Measurements from ENCODE around the gene NUDT21.

The NUDT21 gene

DNA sequence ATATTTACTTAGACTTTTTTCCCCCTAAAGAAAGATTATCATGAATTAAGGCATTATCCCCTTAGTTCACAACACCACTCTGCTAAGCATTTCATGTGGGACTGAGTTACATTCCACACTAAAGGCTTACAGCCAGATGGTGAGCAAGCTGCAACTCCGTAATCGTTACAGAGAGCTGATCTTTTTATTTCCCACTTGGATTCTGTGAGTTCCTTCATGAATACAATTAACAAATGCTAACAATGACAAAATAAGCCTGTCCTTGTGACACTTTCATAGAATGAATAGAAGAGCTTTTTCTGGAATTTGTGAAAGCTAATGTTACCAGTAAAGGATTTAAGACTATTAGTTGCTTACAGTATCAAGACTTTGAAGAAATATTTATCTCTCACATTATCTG, 9.0 kb upstream of the NUDT21 start:
- no peak for FAIRE-seq

DNA sequence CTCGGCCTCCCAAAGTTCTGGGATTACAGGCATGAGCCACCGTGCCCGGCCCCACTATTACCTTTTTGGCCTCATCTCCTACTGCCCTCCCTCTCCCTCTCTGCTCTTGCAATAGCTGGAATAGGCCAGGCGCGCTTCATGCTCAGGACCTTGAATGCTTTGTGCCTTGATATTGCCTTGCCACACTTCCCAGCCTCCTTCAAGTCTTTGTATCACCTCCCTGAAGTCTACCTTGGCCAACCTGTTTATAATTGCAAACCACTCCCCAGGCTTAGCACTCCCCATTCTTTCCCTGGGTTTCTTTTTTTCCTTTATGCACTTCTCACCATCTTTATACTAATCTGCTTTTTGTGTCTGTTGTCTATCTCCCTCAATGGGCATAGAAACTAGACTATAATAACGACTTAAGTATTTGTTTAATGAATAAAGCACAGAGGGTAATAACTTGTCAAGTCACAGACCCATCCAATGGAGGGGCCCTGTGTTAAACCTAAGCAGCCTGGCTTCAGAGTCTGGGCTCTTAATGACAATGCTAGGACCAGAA, 6.9 kb upstream of the NUDT21 start:
- FAIRE-seq, result no peak

DNA sequence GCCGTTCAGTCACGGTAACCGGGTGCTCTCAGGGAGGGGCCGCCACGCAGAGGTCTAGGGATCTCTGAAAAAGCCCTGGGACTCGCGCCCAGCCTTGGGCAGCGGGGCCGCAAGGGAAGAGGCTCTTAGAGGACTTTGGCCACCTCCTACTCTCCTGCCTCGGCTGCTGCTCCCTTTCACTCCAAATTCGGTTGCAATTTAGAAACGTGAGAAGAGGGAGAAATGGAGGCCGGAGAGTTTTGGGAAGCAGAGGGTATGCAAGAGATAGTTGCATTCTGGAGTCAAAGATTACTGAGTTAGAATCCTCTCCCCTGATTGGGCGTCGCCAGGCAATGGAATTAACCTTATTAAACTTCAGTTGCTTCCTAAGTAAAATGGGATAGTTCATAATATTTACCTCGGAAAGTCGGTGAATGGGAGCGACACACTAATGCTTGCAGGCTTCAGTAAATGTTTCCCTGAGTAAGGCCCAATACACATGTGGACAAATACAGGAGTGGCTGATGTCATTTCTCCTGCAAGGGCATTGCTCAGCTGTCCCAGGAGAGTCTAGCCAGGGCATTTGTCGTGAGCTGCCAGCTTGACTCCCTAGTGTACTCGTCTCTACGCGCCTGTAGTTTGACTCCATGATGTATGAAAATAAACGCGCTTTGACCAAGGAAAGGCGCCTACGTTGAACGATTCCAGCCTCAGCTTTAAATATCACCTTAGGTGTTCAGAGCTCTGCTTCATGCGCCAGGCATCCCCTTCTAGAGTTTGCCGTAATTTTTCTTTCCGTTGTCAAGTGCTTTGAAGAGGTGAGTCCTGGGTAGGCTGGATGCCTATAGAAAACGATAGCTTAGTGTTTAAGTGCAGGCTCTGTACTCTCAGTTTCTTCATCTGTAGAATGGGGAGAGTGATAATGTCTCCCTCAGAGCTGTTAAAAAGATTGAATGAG, 889 bp upstream of the NUDT21 start:
- FAIRE-seq, result no peak

DNA sequence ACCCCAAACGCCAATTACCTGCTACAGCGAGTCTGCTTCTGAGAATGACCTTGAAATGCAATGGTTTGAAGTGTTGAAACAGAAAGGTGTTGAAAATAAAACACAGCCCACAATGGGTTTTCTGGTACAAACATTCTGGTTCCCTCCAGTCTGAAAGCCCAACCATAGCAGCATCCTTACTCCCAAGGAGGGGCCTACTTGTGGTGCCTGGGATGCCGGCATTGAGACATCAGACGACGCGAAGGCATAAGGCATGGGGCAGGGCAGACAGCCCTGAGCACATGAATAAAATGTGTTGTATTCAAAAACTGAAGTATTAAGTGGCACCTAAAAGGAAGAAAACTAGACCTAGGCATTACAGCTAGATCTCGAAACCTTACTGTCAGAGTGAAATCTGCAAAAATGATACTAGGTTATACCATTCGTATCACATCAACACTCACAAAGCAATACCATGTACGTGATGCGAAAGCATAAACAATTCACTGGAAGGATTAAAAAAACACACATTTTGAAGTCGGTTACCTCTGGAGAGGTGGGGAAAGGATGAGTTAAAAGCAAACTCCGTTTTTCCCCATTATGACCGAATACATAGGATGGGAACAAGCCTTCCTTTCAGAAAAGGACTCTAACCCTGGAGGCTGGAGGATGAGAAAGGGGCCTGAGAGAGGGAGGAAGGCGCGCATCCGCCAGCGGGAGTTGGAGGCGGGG, 702 bp downstream of the NUDT21 start:
- no peak for FAIRE-seq

DNA sequence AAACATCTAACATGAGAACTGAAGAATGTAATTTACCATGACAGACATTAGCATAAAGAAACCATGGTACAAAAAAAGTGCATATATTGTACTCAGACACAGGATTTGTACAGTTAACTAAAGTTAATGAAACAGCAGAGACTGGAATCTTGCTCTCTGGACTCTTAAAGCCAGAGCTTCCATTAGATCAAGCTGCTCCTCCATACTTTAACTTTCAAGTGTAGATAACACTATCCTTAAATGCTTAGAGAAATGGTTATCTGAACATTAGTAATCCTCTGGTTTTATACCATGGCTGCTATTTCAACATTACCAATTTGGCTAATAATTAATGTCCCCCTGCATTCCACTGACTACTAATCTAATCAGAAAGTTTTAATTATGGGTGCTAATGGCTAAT, 3.1 kb downstream of the NUDT21 start:
- no peak for FAIRE-seq

DNA sequence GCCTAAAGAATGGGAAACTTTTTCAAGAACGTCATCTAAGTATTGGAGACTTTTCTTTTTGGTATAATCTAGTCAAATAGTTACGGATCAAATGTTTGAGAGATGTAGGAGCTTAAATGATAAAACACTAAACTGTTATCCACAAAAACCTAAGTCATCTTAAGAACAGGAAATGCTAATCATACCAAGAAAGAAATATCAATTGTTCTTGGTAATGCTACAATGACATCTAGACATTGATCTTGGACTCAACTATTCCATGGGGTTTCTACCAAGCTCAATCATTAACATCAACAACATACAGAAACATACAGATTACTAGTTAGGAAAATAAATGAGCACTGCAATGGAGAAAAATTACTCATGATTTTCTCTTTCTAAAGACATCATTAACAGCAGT, 3.8 kb downstream of the NUDT21 start:
- no peak for FAIRE-seq

DNA sequence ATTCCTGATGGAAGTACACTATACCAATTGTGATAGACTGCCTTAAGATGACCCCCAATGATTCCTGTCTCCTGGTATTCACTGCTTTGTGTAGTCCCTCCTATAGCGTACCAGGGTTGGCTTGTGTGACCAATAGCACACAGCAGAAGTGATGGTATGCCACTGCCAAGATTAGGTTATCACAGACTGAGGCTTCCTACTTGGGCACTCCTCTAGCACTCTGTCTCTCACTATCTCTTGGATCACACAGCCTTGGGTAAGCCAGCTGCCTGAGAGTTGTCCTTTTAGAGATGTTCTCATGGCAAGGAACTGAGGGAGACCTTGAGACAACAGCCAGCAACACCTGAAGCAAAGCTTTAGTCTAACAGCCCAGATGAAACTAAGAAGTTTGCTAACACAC, 13.1 kb downstream of the NUDT21 start:
- no peak for FAIRE-seq

DNA sequence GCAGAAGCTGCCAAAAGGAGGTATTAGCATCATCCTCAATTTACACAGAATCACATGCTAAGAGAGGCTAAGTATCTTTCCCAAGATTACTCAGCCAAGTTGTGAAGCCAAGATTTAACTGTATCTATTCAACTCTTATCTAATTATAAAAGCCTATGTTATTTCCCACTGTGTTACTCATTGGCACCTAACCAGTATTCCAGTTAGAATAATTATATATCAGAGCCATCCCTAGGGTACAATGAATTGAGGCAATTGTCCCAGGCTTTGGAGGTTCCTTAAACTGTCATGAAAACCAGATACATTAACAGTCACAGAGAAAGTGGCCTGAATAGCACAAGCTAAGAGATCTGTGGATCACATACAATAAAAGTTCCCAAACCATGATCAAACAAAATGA, 14.9 kb downstream of the NUDT21 start:
- no peak for FAIRE-seq

DNA sequence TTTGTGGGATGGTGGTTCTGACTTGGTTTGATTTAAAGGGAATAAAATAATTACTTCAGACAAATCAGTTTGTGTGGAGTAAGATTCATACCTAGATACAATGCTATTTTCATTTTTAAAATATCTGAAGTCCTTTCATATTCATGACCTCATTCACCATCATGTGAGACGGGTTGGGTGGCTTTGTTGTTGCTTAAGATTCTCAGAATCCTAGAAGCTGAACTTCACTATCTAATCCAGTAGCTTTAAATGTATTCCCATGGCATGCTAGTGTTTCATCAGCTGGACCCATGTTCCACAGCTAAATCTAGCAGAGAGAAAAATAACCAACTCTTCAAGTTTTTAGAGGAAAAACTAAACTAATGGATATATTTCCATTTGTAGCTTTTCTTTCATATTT, 23.0 kb downstream of the NUDT21 start:
- FAIRE-seq, result no peak

DNA sequence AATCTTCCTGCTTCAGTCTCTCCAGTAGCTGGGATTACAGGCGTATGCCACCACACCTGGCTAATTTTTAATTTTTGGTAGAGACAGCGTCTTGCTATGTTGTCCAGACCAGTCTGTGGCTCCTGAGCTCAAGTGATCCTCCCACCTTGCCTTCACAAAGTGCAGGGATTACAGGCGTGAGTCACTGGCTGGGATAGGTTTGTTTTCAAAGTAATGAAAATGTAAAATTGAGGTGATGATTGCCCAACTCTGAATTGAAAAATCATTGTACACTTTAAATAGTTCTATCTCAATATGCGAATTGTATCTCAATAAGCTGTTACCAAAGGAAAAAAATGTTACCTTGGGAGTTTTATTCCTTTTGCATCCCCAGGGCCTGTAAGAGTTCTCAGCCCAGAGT, 24.5 kb downstream of the NUDT21 start:
- no peak for FAIRE-seq

DNA sequence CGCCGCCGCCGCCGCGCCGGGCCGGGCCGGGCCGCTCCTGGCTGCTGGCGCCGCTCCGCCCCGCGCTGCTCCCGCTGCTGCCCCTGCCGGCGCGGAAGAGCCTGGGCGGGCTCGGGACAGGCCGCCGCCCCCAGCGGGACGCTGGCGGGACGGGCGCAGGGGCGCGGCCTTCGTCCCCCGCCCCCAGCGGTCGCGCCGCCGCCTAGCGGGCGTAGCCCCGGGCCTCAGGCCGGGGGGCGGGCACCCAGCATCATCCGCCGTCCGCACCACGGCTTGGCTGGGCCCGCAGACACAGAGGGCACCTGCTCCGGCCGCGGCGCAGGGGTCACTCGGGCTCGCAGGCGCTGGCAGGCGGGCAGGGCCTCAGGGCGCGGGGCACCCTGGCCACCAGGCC, 25.7 kb downstream of the NUDT21 start, which contains the start of gene AMFR:
Gene AMFR (minus strand): TSS at position 107 of the 394 bp plus-strand sequence. CDS start 218 bp downstream, outside the sequence.
- FAIRE-seq, result no peak

DNA sequence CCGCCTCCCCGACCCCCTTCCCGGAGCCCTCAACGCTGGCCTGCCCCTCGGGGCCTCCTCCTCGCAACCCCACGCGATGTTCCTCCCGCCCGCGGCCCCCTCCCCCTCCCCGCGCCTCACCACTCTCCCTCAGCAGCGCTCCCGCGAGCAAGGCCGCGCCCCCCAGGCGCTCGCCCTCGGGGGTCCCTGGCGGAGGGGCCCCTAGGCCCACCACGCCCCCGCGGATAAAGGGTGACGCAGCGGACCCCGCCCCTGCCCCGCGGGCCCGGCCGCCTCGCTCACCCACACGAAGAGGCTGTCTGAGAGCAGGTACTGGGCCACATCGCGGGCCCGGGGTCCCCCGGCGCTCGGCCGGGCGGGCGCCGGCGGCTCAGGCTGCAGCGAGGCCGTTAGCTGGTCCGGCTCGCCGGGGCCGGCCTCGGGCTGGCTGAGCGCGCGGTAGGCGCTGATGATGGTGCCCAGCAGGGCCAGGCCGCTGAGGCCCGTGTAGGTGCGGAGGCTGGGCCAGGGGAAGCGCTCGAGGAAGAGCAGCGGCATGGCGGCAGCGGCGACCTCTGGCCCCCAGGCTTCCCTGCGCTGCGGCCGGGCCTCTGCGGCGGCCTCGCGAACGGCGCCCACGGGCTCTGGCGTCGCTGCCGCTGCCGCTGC, 26.2 kb downstream of the NUDT21 start:
- FAIRE-seq, result no peak

DNA sequence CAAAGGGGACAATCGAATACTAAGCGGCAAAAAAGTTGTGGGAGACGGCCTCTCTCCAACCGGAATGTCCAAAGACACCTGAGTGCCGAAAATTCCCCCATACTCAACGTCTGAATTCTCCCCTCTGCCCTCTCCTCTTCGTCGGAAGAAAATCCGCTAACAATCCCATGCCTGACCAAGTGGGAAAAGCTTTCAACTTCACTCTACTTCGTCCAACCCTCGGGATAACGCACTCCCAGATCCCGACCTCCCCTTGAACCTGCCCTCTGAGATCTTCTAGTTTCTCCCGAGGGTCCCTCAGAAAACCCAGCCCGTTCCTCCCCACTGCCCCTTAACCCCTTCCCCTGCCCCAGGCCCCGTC, 26.7 kb downstream of the NUDT21 start:
- no peak for FAIRE-seq

DNA sequence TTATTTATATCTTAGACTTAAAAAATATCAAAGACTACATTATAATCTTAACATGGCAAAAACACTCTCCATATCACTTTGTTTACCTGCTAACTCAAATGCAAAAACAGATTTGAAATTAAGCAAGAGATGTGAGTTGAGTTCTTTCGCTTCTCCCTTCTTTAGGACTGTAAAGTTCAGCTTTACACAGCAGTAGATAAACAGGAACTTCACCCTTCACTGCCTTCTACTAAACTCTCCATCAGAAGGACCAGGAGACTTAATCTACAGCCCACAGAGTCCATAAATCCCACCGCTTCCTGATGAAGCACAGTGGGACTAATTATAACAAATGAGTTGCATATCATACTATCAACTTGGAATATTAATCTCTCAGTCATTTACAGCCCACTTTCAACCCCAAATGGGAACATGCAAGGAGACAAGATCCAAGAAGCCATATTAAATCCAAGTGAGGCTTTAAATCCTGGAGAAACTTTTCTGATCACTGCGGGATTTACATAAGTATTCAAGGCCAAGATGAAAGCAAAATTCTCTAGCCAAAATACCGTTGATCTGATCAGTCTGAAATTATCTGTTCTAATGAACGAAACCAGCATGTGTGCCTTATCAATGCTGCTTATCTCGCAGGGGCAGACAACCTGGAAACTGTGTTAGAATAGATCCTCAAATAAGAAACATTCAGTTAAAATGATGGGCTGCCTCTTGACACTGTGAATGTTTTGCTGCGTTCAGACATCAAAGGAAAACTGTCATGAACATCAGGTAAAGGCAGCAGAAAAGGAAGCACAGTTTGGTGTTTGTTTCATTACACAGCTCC, 27.3 kb downstream of the NUDT21 start:
- no peak for FAIRE-seq

DNA sequence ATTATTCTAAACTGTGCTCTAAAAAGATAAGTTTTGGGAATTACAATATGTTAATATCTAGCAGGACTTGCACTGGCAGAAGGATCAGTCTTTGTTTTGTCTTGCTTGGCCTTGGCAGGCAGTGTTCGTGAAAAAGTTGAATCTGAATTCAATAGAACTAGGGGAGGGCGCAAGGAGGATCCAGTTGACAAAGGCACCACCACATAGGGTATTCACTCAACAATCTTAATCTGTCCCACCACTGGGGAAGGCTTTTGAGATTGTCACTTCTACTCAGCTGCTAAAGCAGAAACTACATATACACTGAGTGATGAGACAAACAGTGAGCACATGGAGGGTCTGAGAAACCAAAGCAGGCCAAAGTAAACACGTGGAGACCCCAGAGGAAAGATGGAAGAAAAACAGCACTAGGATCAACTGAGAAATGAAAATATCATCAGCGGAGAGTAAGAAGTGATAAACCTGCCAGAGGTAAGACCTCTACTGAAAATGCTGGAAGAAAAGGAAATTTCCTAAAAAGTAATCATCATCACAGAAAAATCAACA, 28.2 kb downstream of the NUDT21 start:
- no peak for FAIRE-seq

DNA sequence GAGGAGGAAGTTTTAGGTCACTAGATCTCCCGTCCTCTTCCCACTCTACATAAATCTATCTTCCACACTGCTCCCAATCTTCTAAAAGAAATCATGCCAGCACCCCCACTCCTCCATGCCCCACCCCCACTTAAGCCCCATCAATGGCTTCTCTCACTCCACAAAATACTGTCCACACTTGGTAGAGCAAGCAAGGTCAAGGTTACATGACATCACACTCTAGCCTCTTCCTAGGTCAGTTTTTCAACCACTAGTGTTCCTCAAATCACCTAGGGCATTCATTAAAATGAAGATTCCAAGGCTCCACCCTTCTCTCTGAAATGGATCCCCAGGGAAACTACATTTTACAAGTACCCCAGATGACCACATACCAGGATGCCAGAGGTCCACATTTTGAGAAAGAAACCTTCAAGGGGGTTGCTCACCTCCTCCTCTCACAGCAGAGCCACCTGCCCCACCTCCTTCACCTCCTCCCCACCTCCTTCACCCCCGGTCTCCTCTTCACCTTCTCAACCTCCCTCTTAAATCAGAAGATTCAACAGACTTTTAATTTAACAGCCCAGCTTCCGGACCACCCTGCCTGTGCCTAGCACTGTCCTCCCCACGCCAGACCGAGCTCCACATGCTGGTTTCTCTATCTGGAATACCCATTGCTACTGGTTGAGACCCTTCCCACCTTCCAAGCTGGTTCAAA, 29.0 kb downstream of the NUDT21 start:
- no peak for FAIRE-seq

DNA sequence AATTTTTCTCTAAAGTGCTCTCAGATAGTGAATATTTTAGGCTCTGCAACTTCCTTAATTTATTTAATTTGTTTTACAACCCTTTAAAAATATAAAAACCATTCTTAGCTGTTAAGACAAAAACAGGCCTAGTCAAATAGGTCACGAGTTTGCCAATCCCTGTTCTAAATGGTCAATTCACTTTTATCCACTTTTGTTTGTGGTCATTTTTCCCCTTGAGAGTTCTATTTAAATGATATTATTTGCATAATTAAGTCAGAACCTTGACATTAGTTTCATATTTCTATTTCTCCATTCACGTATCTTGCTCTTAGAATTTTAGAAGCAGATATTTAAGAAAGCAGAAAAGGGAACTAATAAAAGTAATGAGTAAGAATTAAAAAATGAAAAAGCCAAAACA, 29.8 kb downstream of the NUDT21 start:
- FAIRE-seq, result peak; percentile 31

DNA sequence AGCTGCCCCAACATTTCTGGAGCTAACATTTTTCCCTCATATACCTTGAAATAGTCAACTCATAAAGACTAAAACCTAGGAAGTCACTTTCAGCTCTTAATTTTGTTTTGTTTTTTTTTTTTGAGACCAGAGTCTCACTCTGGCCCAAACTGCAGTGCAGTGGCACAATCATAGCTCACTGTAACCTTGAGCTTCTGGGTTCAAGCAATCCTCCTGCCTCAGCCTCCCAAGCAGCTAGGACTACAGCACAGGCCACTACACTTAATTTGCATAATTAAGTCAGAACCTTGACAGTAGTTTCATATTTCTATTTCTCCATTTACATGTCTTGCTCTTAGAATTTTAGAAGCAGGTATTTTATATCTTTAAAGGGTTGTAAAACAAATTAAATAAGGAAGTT, 30.5 kb downstream of the NUDT21 start:
- no peak for FAIRE-seq

DNA sequence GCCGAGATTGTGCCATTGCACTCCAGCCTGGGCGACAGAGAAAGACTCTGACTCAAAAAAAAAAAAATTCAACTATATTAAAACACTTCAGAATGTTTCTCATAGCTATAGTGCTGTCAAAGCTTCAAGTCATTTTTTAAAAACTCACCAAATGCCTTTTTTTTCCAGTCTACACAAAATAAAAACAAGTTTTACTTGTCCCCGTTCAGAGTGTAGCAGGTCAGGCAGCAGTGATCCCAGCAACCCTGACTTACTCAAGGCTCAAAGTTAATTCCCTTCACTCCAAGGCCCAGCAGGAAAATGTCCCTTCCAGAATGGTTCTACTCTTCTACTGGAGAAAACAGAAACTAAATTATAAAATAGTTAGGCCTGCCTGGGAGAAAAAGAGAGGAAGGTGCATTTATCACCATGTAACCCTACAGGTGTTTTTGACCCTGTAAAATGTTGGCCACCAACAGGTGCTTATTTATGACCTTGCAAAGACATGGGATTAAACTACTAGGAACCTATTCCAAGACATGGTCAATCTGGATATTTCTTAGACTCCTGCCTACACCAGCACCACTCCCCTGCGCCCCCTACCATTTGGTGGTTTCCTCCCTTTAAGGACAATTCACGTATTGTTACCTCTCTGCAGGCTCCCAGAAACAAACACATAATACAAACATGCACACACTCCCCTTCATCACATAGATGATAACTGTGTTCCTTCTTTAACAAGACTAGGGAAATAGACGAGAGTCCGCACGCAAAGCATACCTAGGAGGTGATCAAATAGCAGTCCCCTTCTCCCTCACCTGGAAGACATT, 31.2 kb downstream of the NUDT21 start:
- FAIRE-seq, result no peak

DNA sequence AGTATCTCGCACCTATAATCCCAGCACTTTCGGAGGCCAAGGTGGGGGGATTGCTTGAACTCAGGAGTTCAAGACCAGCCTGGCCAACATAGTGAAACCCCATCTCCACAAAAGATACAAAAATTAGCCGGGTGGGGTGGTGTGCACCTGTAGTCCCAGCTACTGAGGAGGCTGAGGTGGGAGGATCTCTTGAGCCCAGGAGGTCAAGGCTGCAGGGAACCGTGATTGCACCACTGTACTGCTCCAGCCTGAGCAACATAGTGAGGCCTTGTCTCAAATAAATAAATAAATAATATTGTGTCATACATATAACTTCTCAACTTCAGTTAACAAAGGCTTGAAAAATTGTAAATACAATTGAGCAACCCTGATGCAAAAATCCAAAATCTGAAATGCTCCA, 34.0 kb downstream of the NUDT21 start:
- no peak for FAIRE-seq

DNA sequence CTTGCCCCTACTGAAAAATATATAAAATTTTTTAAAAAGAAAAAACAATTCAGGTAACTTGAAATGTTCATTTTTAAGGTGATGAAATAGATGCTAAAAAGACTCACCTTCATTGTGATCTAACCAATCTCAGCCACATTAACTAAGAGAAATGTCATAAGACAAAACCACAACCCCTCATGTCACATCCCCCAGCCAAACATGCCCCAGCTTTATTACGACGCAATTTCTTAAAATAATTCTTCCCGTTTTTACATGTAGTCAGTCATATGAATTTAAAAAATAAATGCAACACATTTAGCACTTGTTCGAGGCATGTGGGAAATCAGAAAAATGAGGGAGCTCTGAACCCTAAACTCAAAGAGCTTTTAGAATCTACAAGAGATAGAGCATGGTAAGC, 35.3 kb downstream of the NUDT21 start:
- FAIRE-seq, result no peak

Data from endometrium (tissue), 2 donors.